GM13977 (cell line): Measurements from ENCODE around the gene SLBP.

Source experiments
- DNase-seq: peaks from one replicate; pipeline ENCODE4 v3.0.0; 2012; ENCODE audit warnings: low spot score
- in situ Hi-C: fragments of 300-500 bp; cut with MboI; formaldehyde crosslinking; loops from one replicate; pipeline ENCODE4 v1.12.0; 2022; ENCODE audit warnings: low sequenced_read_pairs, low pct_unique_long_range_greater_than_20kb, mixed read lengths, inconsistent platforms; ENCODE audit not compliant: unreplicated experiment
- TF ChIP-seq, protein P1 (sequence below): IDR thresholded peaks from 2 replicates; pipeline ENCODE4 v1.5.1; 2012; ENCODE audit warnings: mild to moderate bottlenecking, control low read depth; ENCODE audit not compliant: insufficient read depth; ENCODE audit errors: extremely low read depth, missing control alignments

Gene SLBP

DNA sequence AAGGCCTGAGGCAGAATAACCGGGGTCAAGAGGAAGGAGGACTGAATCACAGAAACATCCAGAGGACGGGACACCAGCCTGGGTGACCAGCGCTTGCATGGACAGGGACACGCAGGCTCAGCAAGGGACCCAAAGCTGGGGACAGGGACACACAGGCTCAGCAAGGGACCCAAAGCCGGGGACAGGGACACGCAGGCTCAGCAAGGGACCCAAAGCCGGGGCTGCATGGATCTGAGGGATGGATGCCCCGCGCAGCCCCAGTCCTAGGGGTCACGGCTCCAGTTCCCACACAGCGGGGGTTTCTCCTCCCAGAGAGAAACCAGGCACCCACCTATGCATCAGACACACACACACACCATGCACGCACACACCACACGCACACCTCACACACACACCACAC, 60.5 kb downstream of the SLBP start:
- DNase-seq: no peak
- in situ Hi-C loops: no loop called here
- TF ChIP-seq, protein P1, sequence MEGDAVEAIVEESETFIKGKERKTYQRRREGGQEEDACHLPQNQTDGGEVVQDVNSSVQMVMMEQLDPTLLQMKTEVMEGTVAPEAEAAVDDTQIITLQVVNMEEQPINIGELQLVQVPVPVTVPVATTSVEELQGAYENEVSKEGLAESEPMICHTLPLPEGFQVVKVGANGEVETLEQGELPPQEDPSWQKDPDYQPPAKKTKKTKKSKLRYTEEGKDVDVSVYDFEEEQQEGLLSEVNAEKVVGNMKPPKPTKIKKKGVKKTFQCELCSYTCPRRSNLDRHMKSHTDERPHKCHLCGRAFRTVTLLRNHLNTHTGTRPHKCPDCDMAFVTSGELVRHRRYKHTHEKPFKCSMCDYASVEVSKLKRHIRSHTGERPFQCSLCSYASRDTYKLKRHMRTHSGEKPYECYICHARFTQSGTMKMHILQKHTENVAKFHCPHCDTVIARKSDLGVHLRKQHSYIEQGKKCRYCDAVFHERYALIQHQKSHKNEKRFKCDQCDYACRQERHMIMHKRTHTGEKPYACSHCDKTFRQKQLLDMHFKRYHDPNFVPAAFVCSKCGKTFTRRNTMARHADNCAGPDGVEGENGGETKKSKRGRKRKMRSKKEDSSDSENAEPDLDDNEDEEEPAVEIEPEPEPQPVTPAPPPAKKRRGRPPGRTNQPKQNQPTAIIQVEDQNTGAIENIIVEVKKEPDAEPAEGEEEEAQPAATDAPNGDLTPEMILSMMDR: no peak

DNA sequence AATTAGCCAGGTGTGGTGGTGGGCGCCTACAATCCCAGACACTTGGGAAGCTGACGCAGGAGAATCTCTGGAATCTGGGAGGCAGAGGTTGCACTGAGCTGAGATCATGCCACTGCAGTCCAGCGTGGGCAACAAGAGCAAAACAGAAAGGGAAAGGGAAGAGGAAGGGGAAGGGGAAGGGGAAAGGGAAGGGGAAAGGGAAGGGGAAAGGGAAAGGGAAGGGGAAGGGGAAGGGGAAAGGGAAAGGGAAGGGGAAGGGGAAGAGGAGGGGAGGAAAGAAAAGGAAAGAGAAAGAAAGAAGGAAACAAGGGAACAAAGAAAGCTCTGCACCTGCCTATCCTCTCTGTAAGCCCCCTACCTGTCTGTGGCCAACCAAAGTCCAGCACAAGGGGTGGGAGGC, 63.2 kb downstream of the SLBP start:
- TF ChIP-seq, protein P1: no peak
- DNase-seq: no peak
- in situ Hi-C loops: no loop called here

DNA sequence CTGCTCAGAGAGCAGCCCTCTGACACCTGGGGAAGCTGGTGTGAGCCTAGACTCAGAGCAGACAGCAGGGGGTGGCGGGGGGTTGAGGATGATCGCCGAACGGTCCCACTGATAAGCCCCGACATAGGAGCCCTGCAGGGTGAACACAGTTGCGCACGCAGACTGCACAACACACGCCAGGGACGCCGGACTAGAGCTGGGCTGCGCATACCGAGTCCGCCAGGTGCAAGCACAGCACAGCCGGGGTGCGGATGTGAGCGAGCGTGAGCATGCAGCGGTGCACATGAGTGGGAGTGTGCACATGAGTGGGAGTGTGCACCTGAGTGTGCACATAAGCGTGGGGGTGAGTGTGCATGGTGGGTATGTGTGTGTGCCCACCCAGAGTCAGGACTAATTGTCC, 64.7 kb downstream of the SLBP start:
- TF ChIP-seq, protein P1: no peak
- no peak for DNase-seq
- in situ Hi-C loops: no loop called here

DNA sequence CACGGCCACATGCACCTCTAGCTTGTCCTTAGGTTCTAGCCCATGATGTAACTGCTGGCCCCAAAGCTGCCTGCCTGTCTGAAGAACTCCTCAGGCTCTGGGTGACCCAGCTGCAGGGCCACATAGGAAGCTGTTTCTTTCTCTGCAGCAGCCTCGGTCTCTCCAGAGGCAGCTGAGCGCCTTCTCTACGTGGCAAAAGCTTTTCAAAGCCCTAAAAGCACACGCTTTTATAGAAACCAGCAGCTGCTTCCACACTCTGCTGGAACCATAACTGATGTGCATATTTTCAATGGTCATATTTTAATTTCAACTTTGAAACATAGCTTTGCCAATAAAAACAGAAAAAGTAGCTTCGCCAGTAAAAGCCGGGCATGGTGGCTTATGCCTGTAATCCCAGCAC, 65.4 kb downstream of the SLBP start:
- in situ Hi-C loops: no loop called here
- TF ChIP-seq, protein P1: no peak
- DNase-seq: no peak

DNA sequence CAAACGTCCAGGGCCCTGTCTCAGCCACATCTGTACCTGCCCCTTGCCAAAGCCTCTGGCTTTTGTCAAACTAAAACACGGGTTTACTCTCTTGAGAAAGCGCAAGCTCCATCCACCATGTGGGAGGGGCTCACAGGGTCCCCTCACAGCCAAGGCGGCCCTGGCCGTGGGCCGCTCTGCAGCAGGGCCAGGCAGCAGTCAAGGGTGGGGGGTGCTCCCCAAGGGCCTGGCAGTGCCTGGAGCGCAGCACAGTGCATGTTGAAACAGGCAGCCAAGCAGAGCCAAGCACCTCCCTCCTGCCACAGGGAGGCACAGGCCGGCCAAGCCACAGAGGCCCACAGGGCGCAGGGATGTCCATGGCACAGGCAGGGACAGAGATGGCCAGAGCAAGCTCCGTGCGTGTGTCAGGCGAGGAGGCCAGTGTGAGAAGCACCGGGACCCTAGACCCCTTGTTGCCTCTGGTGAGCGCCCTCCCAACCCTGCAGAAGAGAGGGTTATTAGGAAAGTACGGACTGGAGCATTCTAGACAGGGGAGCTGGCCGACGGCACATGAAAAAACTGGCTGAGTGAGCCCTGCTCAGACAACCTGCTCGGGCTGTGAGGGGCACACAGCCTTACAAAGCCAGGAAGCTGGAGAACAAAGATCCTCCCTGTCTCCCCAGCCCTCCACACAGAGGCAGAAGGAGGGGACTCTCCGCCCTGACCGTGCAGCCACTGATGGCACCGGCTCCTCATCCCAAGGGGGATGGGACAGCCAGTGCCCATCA, 67.0 kb downstream of the SLBP start:
- TF ChIP-seq, protein P1: no peak
- in situ Hi-C loops: no loop called here
- no peak for DNase-seq

DNA sequence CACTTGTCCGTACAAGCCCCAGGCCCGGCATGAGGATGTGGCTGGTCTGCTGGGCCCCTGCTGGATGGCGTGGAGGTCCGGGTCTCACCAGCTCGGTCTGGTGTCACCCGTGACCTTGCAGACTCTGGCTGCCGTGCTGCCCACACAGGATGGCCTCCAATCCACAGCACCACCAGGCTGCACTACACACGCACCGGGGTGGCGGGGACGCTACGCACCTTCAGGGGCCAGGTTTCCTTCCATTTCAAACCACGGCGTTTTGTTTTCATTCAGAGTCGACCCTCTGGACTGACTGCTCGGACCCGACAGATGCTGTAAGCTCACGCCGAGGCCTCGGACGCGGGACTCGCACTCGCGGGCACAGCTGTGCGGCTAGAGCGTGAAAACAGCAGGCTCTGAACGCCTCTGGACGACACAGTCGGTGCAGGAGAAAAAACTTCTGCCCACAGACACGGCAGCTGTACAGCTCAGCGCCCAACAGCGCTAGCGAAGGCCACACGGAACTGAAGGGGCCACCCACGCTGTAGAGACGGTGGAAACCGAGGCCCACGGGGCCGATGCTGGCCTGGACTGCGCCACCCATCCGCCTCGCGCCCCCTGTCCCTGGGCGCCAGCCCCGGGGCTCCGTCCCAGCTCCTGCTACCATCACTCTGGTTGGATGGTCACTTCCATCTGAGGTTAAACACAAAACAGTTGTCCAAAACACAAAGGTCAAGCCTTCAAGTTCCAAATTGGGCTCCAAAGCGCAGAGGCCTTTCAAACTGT, 68.0 kb downstream of the SLBP start:
- DNase-seq: no peak
- TF ChIP-seq, protein P1: no peak
- in situ Hi-C loops: no loop called here
